ENCODE results near the gene SDC4. TPM values are rescaled to one million over a fixed set of nuclear protein-coding genes. Genes with fewer than 3 reads are reported as not detected.
A peak's percentile ranks its signal among the peaks of the same experiment; 100 is the strongest.

SDC4 gene
- 7.2 TPM for polyA plus RNA-seq (ENCODE audit: insufficient read length)

GRCh38 chr20:45347936-45348778 lies at the start of gene SDC4:
Gene SDC4 (minus strand): TSS chr20:45348424. CDS start chr20:45348384, 40 bp downstream.
- peak; percentile 42 for DNase-seq

- DNase-seq, result no peak
Measured at GRCh38 chr20:45395114-45395415, 46.8 kb upstream of the SDC4 start.

GRCh38 chr20:45394221-45395113 lies 46.2 kb upstream of the SDC4 start:
- DNase-seq, result no peak

GRCh38 chr20:45392733-45393132 lies 44.5 kb upstream of the SDC4 start:
- DNase-seq, result no peak

DNA sequence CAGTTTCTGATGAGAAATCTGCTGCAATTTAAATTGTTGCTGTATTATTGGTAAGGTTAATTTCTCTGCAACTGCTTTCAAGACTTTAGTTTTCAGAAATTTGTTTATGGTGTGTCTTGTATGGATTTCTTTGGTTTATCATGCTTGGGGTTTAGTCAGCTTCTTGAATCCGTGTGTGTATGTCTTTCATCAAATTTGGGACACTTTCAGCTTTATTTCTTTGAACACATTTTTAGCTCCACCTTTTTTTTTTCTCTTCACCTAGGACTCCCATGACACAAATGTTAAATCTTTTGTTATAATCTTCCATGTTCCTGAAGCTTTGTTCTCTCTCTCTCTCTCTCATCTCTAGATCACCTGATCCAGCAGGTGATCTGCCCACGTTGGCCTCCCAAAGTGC lies 43.3 kb upstream of the SDC4 start:
- DNase-seq, result no peak

DNA sequence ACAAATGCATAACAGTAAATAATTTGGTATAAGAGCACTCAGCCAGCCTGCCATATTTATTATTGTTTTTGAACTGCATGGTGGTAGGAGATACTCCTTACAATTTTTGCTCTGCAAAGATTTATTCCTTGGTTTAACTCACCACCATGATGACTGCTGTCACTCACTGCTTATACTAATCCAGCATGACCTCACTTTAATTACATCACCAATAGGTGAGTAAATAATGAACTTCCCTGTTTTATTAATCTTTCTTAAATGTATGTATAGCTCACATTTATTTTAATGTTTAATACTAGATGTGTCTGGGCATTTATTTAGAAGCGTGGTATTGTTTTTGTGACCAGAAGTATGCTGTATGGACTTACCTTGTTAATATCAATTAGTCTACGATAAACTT lies 42.7 kb upstream of the SDC4 start:
- no peak for DNase-seq

- no peak for DNase-seq
Measured at GRCh38 chr20:45387274-45387673, 39.0 kb upstream of the SDC4 start.

DNA sequence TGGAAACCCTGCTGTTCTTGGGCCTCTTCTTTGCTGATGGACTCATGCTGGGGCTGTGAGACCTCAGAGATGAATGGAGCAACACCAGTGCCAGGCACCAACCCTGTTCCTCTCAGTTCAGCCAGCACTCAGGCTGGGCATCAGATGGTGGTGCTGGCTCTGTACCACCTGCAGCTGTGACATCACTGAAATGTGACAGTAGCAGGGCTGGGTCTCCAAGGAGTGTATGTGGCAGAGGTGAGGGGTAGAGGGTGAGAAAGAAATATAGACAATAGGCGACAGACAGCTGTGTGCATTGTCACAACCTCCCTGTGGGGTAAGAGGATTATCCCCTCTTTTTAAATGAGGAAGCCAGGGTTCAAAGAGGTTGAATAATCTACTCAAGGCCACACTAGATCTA lies 30.0 kb upstream of the SDC4 start, which contains the start of gene TP53TG5:
Gene TP53TG5, minus strand, starts transcription at position 135 of the 400 bp plus-strand sequence. Its CDS starts 89 bp downstream, at position 46.
- DNase-seq, result no peak

DNA sequence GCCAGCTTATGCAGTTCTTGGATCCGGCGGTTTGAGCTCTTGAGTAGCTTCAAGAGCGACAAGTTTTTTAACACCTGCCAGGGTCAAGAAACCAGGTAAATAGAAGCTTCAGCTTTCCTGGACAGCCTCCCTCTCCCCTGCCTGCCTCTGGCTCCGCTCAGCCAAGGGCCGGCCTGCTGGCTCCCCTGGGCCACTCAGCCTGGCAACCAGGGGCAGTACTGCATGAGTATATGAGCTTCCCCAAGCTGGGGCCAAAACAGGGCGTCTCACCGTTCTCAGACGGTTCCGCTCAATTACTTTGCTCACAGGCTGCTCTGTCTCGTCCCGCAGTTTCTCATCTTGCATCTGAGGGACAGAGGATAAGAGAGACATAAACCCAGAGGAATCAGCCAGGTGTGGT lies 29.0 kb upstream of the SDC4 start:
- no peak for DNase-seq

GRCh38 chr20:45374966-45375365 lies 26.7 kb upstream of the SDC4 start:
- DNase-seq, result no peak

DNA sequence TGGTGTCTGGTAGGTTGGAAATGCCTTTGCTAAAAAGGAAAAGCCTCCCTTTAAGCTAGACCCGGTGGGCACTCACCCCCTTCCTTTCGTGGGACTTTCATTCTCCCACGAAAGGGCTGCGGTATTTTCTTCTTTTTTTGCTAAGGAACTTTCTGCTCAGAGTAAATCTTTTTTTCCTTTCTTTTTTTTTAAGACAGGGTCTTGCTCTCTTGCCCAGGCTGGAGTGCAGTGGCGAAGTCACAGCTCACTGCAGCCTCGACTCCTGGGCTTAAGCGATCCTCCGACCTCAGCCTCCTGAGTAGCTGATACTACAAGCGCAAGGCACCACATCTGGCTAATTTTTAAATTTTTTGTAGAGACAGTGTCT lies 25.9 kb upstream of the SDC4 start:
- DNase-seq, result no peak

GRCh38 chr20:45373353-45374100 lies 25.3 kb upstream of the SDC4 start:
- DNase-seq, result peak; percentile 68

DNA sequence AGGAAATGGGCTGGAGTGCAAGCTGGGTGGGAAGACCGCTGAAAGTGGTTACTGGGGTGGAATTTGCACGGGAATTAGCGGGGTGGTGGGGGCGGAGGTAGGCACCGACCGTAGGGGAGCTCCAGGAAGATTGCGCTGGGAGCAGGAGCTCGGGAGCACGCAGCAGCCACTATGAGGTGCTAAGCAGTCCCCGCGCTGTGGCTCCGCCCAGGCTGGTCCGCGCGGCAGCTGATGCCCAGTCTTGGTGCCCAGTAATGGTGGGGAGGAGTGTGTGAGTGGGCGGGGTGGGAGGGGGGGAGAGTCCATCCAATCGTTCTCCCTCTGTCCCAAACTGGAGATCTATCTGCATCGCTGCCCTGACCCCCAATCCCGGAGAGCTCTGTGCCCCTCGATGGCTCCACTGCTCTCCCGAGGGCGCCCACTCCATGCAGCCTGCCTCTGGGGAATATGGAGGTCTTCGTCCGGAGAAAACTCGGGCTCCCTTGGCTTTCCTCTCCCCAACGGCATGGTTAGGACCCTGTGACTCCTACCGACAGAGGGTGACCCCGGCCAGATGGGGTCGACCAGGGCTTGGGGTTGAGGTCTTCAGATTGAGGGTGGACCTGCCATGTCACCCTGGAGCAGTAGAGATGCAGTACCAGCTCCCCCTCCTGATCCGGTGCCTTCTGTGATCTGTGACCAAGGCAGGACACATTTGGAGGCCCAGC lies 24.6 kb upstream of the SDC4 start:
- no peak for DNase-seq

GRCh38 chr20:45372241-45372640 lies 24.0 kb upstream of the SDC4 start:
- no peak for DNase-seq

- DNase-seq, result no peak
Measured at GRCh38 chr20:45370571-45371160, 22.4 kb upstream of the SDC4 start.

DNA sequence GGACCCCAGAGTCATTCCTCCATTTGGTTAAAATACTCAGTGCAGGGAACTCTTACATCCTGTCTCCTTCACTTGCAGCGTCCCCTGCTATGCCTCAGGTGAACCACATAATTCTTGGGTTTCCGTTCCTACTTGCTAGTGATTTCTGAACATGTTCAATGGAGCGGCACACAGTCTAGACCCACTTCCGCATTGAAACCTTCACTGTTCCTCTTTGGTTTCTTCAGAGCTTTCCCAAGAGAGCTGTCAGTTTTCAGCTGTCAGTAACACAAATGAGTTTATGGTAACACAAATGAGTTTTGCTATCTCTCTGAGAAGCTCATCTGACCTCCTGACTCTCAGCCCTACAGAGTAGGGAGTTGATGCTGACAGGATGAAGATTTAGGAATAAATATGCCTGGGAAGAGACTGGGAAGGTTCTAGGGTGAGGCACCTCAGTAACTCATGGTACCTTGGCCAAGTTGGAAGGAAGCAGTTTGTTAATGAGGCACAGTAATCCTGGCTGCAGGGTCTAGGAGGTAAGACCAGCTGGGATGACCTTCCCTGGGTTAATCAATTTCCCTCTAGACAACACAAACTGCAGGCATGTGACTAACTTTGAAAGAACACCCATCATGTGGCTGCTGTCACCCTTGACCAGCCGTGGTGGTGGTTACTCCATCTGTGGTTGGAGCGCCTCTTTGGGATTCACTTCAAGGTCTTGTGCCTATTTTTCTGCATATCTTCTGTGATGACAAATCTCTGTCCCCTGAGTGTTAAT lies 20.2 kb upstream of the SDC4 start:
- no peak for DNase-seq

DNA sequence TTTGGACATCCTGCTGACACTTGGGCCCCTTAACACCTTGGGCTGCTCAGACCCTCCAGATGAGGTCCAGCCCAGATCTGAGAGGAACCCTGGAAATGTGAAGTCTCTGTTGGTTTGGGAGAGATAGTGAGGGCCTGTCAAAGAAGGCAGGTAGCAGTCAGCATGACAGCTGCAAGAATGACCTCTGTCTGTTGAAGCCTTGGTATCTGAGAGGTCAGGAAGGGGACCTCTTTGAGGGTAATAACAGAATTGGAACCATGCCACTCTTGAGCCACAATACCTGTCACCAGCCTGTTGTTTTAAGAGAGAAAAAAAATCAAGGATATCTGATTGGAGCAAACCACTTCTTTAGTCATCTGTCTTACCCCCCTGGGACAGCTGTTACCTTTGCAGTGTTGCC lies 18.9 kb upstream of the SDC4 start:
- no peak for DNase-seq

DNA sequence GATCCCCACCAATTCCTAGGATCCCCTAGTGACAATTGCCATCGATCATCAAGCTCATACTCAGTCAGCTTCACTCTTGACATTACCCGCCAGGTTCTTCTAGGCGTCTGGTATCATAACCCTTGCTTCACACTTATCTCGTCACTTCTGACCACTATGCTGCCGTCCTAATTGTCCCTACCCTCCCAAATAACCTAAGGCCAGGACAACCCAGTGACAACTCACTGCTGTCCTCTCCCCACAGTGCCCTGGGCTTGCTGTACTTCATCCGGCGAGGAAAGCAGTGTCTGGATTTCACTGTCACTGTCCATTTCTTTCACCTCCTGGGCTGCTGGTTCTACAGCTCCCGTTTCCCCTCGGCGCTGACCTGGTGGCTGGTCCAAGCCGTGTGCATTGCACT lies 18.4 kb upstream of the SDC4 start:
- DNase-seq, result no peak

DNA sequence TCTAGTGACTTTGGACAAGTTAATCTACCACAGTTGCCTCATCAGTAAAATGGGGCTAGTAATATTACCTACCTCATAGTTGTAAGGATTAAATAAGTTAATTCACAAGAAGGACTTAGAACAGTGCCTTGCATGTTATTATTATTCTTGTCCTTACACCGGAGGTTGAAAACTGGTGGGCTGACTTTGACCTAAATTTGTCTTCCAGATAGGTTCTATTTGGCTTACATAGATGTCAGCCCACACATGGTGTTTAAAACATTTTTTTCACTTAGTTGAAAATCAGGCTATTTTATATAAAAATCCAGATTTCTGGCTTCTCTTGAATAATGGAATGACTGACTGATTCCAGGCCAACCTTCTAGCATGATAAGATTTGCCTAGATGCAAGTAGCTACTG lies 18.0 kb upstream of the SDC4 start:
- DNase-seq, result no peak

DNA sequence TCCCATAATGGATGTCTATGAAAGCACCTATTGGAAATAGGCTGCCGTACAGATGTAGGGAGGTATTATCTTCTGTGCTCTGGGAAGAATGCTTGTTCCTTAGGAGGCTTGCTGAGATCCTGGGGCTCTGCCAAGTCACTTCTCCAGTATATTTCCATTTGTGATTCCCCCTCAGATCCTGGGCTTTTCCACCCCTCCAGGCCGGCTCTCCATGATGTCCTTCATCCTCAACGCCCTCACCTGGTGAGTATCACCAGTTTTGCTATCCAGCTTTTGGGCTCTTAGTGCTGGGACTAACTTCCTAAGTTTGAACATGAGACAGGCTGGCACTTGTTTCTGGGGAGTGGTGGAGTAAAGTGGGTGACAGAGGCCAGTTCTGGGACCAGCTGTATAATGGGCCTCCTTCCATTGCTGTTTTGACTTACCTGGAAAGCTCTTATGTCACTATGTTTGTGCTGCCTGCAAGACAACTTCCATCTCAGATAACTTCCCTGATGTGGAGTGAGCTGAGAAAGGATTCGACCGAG lies 17.3 kb upstream of the SDC4 start:
- DNase-seq, result no peak

Data from hindlimb muscle (tissue), 1 donor.